HG03469 (cell line): ENCODE results near the gene UBE2I.
"Not testable (repeated sequence)": the region's sequence is repeated elsewhere in the genome, so short reads cannot be mapped to it uniquely, and the experiment has no call there.

ENCODE experiments used
- ATAC-seq: cut with Tn5 transposase; IDR thresholded peaks from one replicate; pipeline ENCODE4 v1.9.1; 2021; ENCODE audit warnings: mild to moderate bottlenecking, moderate library complexity, moderate number of reproducible peaks; ENCODE audit not compliant: unreplicated experiment

Gene UBE2I

DNA sequence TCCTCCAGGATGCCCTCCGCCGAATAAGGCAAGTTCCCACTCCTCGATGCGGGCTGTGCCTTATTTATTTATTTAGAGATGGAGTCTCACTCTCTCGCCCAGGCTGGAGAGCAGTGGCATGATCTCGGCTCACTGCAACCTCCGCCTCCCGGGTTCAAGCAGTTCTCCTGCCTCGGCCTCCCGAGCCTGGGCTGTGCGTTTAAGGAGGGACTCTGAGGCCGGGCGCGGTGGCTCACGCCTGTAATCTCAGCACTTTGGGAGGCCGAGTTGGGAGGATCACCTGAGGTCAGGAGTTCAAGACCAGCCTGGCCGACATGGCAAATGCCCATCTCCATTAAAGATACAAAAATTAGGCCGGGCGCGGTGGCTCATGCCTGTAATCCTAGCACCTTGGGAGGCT lies 18.7 kb downstream of the UBE2I start:
- not testable (repeated sequence) for ATAC-seq

DNA sequence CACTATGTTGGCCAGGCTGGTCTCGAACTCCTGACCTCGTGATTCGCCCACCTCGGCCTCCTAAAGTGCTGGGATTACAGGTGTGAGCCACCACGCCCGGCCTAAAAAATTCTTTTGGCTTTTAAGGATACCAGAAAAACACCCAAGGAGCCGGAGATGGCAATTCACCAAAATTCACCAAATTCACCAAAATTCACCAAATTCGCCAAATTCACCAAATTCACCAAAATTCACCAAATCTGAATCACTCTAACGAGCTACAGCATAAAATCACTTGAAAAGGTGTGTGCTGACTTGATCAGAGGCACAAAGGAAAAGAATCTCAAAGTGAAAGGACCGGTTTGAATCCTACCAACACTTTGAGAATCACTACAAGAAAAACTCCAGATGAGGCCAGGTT lies 19.5 kb downstream of the UBE2I start:
- not testable (repeated sequence) for ATAC-seq

DNA sequence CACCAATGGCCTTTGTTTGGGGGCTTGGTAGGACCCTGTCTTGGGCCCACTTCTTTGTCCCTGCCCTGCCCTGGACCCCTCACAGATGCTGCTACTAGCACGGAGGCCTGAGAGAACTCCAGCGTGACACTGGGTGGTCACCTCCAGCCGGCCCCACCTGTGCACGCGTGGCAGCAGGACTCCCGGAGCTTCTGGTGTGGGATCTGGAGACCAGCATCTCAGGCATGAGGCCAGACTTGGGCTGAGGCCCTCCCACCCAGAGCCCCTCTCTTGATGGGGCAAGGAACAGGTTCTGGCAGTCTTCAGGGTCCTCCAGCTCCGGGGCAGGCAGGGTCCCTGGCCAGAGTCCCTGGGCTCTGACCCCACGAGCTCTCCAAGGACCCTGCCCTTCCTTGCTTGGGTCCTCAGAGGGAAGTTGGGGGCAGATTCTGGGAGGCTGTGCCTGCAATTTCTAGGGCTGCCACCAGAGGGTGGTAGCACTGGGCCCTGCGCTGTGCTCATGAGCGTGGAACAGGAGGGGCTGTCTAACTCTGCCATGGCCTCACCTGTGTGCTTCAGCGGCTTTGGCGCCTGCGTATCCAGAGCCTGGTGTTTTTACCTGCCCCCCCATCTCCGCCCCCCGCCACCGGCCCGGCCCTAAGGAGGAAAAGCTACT lies 21.0 kb downstream of the UBE2I start:
- no peak for ATAC-seq

DNA sequence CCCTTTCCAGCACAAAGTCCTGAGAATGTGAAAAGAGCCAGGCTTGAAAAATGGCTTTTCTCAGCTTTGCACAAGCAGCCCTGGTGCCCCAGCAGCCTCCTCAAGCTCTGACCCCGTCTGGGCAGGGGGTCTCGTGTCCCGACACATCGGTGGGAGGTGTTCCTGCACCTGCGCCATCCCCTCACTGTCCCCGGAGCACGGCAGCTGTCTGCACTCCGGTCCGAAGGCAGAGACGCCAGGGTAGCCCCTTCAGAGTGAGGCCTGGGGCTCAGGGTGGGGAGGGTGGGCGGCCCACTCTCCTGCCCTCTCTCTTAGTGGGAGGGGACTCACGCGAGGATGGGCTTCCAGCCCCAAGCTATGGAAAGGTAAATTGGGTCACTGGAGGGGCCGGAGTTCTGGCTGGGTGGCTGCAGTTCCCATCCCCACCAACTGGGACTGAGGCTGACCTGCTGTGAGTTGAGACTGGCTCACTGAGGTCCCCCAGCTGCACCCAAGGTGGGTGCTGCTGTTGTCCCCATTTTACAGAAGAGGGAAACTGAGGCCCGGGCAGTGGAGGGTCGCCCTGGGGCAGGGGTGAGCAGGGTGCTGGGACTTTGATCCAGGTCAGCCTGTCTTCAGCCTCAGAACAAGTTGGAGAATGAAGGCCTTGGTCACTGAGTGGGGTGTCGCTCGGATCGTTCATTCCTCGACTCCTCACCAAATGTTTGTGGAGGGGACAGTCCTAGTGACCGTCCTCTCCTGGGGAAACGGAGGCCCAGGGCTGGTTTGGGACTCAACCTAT lies 21.7 kb downstream of the UBE2I start:
- no peak for ATAC-seq

DNA sequence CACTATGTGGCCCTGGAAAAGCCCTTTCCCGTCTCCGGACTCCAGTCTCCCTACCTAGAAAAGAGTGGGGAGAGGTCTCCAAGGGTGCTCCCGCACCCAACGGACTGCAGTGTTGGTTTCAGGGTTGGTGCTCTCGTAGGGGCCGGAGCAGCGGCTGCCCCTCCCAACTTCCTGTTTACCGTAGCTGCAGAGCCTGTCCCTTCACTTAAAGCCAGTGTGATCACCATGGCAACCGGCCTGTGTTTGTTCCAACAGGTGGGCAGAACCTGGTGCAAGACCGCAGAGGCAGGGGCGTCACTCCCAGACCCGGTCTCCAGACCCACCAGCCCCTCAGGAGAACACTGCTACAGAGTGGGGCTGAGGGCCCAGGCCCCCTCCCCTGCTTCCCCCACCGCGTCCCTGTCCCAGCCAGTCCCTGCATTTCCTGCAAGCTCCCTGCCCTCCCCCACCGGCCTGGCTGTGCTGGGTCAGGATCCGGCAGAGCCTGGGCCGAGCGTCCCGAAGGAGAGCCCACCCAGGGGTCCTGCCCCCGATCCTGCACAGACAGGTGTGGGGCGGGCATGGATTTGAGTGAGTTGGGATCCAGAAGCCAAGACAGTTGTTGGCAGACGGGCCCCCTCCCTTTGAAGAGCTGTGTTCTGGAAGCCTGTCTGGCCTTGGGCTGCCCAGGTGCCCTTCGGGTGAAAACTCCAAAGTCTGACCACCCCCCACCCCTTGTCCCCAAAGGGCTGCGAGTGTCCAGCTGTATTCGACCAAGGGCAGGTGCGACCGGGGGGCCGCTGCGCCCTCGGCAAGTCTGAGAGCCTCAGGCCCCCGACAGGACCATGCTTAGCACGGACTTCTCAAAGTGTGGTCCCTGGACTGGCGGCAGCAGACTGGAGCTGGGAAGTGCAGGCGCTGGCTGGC lies 22.5 kb downstream of the UBE2I start:
- no peak for ATAC-seq

DNA sequence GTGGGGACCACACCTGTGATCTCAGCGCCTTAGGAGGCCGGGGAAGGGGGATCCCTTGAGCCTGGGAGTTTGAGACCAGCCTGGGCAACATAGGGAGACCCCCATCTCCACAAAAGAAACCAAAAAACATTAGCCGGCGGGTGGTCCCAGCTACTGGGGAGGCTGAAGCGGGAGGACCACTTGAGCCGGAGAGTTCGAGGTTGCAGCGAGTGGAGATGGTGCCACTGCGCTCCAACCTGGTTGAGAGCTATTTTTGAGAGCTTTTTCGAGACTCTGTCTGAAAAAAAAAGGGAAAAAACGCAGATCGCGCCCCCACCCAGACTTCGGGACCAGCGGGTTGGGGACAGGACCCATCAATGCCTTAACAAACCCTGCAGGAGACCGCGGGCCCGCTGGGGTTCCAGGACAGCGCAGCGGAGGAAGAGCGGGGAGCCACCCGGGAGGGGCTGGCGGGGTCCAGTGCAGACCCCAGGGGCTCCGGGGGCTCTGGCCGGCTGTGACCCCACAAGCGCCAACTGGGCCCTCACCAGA lies 23.2 kb downstream of the UBE2I start:
- no peak for ATAC-seq

DNA sequence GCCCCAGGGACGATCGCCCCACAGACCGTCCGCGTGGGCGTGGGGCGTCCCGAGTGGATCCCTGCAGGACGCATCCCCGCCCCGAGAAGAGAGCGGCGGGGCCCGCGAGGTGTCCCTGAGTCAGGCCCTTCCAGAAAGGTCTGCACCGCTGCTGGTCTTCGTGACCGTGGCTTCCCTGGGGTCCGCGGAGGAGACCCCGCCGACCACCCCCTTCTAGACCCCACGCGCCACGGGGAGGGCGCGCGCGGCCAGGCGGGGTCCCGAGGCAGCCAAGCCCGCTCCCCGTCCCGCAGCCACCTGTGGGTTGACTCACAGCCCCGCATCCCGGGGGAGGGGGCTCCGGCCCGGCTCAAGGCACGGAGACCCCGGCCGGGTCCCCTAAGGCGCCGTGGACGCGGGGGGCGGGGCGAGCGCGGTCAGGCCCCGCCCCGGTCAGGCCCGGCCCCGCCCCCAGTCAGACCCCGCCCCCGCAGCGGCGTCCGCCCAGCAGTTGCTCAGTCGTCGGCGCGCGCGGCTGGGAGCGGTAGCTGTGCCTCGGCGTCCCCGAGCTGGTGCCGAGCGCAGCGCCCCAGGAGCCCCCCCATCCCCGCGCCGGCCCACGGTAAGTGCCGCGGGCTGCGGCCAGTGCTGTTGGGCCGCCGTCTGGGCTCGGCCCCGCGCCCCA lies 23.8 kb downstream of the UBE2I start, which contains the start of gene BAIAP3:
Gene BAIAP3, plus strand, starts transcription at position 497 of the 664 bp plus-strand sequence. CDS start 4,905 bp downstream, outside the sequence.
- ATAC-seq, result no peak

DNA sequence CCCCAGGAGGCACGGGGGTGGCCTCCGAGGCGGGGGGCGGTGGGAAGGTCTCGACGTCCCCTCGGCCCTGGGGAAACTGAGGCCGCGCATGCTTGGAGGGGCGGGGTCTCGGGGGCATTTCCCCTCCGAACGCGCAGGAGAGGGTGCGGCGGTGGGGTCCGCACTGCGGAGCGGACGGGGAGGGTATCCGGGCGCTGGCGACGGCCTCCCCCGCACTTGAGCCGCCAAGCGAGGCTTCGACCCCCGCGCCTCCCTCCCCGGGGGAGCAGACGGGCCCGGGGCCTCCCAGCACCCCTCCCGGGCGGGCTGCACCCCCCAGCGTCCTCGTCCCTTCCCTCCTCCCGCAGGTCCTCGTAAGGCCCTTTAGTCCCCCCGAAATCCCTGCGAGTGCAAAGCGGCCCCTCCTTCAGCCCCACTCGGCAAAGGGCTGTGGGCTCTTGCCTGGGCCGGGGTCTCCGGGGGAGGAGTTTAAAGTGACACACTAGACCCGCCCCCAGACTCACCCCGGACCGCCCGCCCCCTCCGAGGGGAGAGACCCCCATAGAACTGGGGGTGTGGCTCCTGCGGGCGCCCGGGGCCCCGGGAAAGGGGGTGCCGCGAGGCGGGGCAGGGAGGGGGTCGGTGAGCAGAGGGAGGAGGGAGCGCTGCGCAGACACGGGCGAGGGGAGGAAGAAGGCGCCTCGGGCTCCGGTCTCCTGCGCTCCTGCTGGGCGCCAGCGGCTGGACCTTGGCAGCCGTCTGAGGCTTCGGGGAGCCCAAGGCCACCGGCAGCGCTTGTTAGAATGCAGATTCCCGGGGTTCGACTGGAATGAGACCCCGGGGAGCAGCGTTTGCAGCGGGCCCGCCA lies 24.6 kb downstream of the UBE2I start:
- no peak for ATAC-seq

DNA sequence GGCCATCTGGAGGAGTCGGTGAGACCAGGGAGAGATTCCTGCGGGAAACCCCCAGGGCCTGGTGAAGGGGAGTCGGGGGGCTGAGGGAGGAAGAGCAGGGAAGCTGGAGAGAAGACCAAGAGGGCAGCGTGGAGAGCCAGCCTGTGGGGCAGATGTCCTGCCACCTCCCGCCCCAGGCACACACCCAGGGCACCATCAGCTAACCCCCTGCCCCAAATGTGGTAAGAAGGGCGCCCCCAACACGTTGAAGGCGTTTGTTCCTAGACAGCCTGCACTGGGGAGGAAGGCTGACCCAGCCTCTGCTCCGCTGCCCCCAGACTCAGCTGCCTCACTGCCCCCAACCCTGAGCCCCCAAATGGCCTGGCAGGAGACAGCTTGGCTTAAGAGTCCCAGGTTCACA lies 25.3 kb downstream of the UBE2I start:
- no peak for ATAC-seq

DNA sequence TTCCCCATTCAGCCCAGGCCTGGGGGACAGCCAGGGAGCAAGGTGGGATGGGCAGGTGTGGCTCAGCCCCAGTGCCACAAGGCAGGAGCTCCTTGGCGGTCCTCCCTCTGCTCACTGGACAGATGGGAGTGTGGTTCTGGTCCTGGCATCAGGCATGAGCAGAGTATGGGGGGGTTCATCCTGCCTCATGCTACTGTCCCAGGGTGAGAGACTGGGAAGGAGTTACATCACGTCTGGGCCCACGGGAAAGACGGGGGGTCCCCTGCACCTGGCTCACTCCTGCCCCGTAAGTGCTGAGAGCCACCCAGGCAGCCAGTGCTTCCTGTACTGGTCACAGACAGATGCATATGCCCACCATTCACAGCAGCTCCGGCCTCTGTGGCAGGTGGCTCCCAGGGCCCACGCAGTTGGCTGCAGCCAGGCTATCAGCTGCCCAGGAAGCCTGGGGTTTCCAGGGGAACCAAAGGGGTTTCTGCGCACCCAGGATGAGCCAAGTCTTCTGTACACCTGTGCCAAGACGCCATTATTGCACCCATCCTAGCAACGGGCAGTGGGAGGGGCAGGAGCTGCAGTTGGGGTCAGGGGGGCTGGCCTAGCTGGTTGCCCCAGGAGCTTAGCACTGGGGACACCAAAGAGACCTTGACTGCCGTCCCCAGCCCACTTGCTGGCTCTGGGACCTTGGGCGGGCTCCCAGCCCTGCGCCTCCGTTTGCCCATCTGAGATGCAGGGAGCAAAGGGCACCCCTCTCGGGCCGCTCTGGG lies 26.0 kb downstream of the UBE2I start:
- ATAC-seq, result no peak

DNA sequence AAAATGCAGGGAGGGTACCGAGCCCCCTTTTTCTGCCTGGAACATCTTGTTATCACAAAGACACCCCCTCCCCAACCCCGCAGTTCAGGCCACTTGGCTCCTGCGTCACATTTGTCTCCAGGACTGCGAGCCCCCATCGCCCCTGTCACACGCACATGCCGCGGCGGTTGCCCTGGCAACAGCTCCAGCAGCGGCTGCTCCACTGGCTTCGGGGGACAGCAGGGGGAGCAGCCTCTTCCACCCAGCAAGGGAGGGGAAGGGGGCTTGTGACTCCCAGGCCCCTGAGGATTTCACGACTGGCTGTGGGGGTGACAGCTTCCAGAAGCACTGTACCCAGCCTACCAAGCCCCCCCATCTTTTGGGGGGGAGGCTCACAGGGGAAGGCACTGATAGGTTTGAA lies 26.6 kb downstream of the UBE2I start:
- no peak for ATAC-seq

DNA sequence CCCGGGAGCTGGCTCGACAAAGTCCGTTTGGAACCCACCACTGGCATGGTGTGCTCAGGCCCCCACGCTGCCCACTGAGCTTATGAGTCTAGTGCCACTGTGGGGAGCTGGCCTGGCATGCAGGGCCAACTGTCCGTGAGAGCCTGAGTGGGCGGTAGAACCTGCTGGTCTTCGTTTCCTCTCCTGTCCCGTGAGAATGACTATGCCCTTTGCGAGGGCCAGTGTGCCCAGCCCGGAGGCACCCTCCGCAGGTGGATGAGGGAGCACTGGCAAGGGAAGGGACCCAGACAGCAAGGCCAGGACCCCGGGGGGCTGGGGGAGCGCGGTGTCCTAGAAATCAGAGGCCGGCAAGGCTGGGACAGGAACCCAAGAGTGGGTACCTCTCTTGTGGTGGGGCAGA lies 27.2 kb downstream of the UBE2I start:
- ATAC-seq, result no peak

DNA sequence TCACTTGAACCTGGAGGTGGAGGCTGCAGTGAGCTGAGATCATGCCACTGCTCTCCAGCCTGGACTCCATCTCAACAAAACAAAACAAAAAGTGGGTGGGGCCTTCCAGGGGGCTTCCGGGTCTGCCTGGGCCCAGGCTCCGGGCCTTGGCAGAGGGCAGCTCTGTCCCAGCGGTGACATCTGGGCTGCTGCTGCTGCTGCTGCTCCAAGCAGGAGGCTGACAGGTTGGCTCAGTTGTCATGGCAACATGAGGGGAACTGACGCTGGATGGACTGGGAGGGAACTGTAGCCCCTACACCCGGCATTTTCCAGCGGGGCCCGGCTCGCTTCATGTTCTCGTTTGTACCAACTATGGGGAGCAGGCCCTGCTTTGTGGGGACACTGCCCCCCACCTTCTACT lies 28.1 kb downstream of the UBE2I start:
- ATAC-seq, result no peak

DNA sequence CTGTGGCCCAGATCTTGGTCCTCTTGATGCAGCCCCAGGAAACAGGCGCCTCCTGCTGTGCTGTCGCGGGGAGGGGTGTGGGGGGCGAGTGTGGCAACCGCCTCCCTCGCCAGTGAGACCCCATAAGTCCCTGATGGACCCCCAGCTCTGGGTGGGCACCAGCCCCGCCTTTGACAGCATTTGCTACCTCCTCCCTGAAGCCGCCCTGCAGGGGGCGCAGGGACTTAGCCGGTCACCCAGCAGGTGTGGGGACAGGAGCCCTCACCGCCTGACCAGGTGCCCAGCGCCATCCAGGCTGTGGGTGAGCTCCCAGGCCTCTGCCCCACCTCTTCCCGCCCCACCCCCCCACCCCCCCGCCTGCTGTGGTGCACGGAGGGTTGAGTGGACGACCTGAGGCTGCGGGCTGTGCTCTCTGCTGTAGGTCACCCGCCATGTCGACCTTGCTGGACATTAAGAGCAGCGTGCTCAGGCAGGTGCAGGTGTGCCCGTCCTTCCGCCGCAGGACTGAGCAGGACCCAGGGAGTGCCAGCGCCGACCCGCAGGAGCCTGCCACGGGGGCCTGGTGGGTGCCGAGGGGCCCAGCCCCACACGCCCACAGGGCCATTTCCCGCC lies 28.8 kb downstream of the UBE2I start:
- ATAC-seq, result no peak

DNA sequence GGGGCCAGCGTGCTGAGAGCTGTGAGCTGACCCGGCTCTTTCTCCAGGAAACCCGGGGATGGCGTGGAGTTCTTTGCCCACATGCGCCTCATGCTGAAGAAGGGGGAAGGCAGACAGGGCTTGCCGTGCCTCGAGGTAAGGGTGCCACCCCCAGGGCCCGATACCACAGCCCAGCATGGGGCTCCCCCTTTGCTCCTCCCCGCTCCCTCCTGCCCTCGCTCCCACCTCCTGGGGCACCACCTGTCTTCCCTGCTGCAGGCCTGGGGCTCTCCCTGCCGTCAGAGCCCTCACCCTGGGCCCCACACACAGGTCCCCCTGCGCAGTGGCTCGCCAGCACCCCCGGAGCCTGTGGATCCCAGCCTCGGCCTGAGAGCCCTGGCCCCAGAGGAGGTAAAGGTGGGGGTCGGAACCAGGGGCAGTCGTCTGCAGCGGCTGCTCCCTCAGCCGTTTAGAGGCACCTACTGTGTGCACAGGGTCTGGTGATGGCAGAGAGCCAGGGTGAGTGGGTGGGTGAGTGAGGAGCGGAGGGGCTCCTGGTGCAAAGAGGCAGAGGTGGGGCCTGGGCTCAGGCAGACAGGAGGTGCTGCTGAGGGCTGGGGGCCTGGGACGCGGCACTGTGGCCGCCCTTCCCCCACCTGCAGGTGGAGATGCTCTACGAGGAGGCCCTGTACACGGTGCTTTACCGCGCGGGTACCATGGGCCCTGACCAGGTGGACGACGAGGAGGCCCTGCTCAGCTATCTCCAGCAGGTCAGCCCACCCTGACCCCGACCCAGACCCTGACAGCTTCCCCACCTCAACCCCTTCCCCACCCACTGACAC lies 29.6 kb downstream of the UBE2I start:
- ATAC-seq, result no peak

DNA sequence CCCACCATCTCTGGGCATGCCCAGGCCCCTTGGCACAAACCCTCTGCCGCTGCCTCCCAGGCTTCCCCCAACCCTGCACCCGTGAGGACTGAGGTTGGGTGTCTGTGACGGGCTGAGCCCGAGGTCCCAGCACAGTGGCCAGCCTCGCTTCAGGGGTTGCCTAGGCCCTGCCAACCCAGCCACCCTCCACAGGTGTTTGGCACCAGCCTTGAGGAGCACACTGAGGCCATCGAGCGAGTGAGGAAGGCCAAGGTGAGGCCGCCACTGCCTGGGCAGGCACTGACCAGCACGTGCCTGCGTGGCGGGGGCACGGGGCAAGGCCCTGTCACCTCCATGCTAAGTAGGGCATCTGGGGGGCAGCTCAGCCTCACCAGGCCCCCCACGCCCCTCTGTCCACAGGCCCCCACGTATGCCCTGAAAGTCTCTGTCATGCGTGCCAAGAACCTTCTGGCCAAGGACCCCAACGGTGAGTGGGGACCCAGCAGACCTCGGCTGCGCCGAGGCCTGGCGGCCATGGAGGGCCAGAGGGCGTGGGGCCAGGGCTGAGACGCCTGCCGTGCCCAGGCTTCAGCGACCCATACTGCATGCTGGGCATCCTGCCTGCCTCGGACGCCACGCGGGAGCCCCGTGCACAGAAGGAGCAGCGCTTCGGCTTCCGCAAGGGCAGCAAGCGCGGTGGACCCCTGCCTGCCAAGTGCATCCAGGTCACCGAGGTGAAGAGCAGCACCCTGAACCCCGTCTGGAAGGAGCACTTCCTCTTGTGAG lies 31.5 kb downstream of the UBE2I start:
- no peak for ATAC-seq
